ENCODE data around the gene SCYGR5. TPM values are rescaled to one million over a fixed set of nuclear protein-coding genes. Genes with fewer than 3 reads are reported as not detected.

SCYGR5 gene
- total RNA-seq, 1 experiment from 2014 or later: not detected

- CTCF ChIA-PET: interaction anchor here (1.0 kb wide), 1 partner anchor 16 kb away, joined by 5 read pairs; no protein-coding TSS in a partner anchor
- POLR2A ChIA-PET (ENCODE audit: low non-redundant PET): no interaction called here
- Histone ChIP-seq H3K4me3 (ENCODE audit: low read depth, low read length, poor library complexity, severe bottlenecking) (no peak overlapping the region), H3K27ac (ENCODE audit: low read depth, low read length, poor library complexity, severe bottlenecking) (no peak overlapping the region), H3K4me1 (ENCODE audit: insufficient read depth, low read length, poor library complexity, severe bottlenecking) (no peaks in the 10 kb centered on the region), H3K27me3 (replicated peaks; ENCODE audit: insufficient read depth, low read depth, low read length, poor library complexity) (no peaks in the 10 kb centered on the region), H3K9me3 (ENCODE audit: low read depth, low read length, poor library complexity, severe bottlenecking) (no peaks in the 10 kb centered on the region), H3K36me3 (ENCODE audit: insufficient read depth, low read length, poor library complexity, severe bottlenecking) (no peaks in the 10 kb centered on the region)
- TF ChIP-seq CTCF (conservative IDR thresholded peaks at IDR 0.05; ENCODE audit: low read depth, low read length) (no peak), EZH2 (IDR thresholded peaks at IDR 0.05; ENCODE audit: borderline replicate concordance, low read depth, low read length, poor library complexity, severe bottlenecking) (no peak)
- no TSS peak for BruUV-seq (replicated peaks)
- intact Hi-C loops (cut with micrococcal nuclease; ENCODE audit: unreplicated experiment): no loop called here
- no peak for DNase-seq (ENCODE audit: low spot score)
Observed at GRCh38 chr2:227674485-227674884, 7.9 kb downstream of the SCYGR5 start.

- H3K9me3 ChIP-seq (ENCODE audit: low read depth, low read length, poor library complexity, severe bottlenecking): no peaks in the 10 kb centered on the region
- no peak overlapping the region for H3K4me3 ChIP-seq (ENCODE audit: low read depth, low read length, poor library complexity, severe bottlenecking)
- no peak overlapping the region for H3K27ac ChIP-seq (ENCODE audit: low read depth, low read length, poor library complexity, severe bottlenecking)
- TF ChIP-seq CTCF (conservative IDR thresholded peaks at IDR 0.05; ENCODE audit: low read depth, low read length) (no peak), EZH2 (IDR thresholded peaks at IDR 0.05; ENCODE audit: borderline replicate concordance, low read depth, low read length, poor library complexity, severe bottlenecking) (no peak)
- H3K27me3 ChIP-seq (replicated peaks; ENCODE audit: insufficient read depth, low read depth, low read length, poor library complexity): no peaks in the 10 kb centered on the region
- H3K4me1 ChIP-seq (ENCODE audit: insufficient read depth, low read length, poor library complexity, severe bottlenecking): no peaks in the 10 kb centered on the region
- no peak for DNase-seq (ENCODE audit: low spot score)
- intact Hi-C loops (cut with micrococcal nuclease; ENCODE audit: unreplicated experiment): no loop called here
- no TSS peak for BruUV-seq (replicated peaks)
- H3K36me3 ChIP-seq (ENCODE audit: insufficient read depth, low read length, poor library complexity, severe bottlenecking): no peaks in the 10 kb centered on the region
- ChIA-PET POLR2A (ENCODE audit: low non-redundant PET) (no interaction called here), CTCF (no interaction called here)
Observed at GRCh38 chr2:227677928-227678327, 11.3 kb downstream of the SCYGR5 start.

GRCh38 chr2:227684258-227684657 is 17.7 kb downstream of the SCYGR5 start:
- POLR2A ChIA-PET (ENCODE audit: low non-redundant PET): no interaction called here
- CTCF ChIA-PET: no interaction called here
- TF ChIP-seq EZH2 (IDR thresholded peaks at IDR 0.05; ENCODE audit: borderline replicate concordance, low read depth, low read length, poor library complexity, severe bottlenecking): no peak
- no peak for TF ChIP-seq CTCF (conservative IDR thresholded peaks at IDR 0.05; ENCODE audit: low read depth, low read length)
- Histone ChIP-seq H3K4me1 (ENCODE audit: insufficient read depth, low read length, poor library complexity, severe bottlenecking) (no peaks in the 10 kb centered on the region), H3K4me3 (ENCODE audit: low read depth, low read length, poor library complexity, severe bottlenecking) (no peak overlapping the region), H3K36me3 (ENCODE audit: insufficient read depth, low read length, poor library complexity, severe bottlenecking) (no peaks in the 10 kb centered on the region), H3K27me3 (replicated peaks; ENCODE audit: insufficient read depth, low read depth, low read length, poor library complexity) (no peaks in the 10 kb centered on the region), H3K9me3 (ENCODE audit: low read depth, low read length, poor library complexity, severe bottlenecking) (no peaks in the 10 kb centered on the region), H3K27ac (ENCODE audit: low read depth, low read length, poor library complexity, severe bottlenecking) (no peak overlapping the region)
- DNase-seq (ENCODE audit: low spot score): no peak
- intact Hi-C loops (cut with micrococcal nuclease; ENCODE audit: unreplicated experiment): no loop called here
- BruUV-seq (replicated peaks): no TSS peak

Measured in A673 (cell line).